SU-DHL-6 (cell line): ENCODE measurements around the gene ABHD12B.

Source experiments
- CTCF ChIP-seq: fragments of 200-600 bp; sonication (generic); IDR thresholded peaks from one replicate; pipeline ENCODE4 v1.5.1; 2017; ENCODE audit warnings: antibody characterized with exemption, mild to moderate bottlenecking, low read length, moderate library complexity; ENCODE audit not compliant: insufficient read depth, poor library complexity, severe bottlenecking
- EZH2phosphoT487 ChIP-seq: fragments of 200-600 bp; sonication (generic), shearing (Covaris generic); conservative IDR thresholded peaks from 2 replicates; pipeline ENCODE4 v1.6.1; 2018; ENCODE audit warnings: mild to moderate bottlenecking, antibody characterized with exemption, low read length, moderate library complexity, mixed read lengths

- no peak for TF ChIP-seq CTCF
- TF ChIP-seq EZH2phosphoT487, result no peak
These were observed 29.5 kb downstream of the ABHD12B start for GRCh38 chr14:50901361-50901760.
